ENCODE measurements around the gene SIX4.
"Not testable (repeated sequence)": the region's sequence is repeated elsewhere in the genome, so short reads cannot be mapped to it uniquely, and the experiment has no call there.

DNA sequence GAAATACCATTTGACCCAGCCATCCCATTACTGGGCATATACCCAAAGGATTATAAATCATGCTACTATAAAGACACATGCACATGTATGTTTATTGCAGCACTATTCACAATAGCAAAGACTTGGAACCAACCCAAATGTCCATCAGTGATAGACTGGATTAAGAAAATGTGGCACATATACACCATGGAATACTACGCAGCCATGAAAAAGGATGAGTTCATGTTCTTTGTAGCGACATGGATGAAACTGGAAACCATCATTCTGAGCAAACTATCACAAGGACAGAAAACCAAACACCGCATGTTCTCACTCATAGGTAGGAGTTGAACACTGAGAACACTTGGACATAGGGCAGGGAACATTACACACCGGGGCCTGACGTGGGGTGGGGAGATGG lies 7.1 kb upstream of the SIX4 start:
- TF ChIP-seq, protein P1, sequence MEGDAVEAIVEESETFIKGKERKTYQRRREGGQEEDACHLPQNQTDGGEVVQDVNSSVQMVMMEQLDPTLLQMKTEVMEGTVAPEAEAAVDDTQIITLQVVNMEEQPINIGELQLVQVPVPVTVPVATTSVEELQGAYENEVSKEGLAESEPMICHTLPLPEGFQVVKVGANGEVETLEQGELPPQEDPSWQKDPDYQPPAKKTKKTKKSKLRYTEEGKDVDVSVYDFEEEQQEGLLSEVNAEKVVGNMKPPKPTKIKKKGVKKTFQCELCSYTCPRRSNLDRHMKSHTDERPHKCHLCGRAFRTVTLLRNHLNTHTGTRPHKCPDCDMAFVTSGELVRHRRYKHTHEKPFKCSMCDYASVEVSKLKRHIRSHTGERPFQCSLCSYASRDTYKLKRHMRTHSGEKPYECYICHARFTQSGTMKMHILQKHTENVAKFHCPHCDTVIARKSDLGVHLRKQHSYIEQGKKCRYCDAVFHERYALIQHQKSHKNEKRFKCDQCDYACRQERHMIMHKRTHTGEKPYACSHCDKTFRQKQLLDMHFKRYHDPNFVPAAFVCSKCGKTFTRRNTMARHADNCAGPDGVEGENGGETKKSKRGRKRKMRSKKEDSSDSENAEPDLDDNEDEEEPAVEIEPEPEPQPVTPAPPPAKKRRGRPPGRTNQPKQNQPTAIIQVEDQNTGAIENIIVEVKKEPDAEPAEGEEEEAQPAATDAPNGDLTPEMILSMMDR (IDR thresholded peaks at IDR 0.05; ENCODE audit: borderline replicate concordance, extremely low read depth, low read length, poor library complexity, severe bottlenecking): not testable (repeated sequence)
- TF ChIP-seq EZH2 (IDR thresholded peaks at IDR 0.05; ENCODE audit: borderline replicate concordance, low read depth, low read length, severe bottlenecking): not testable (repeated sequence)

Measured in DND-41 (cell line).